Myocyte (in vitro differentiated cells): ENCODE results near the gene EPB41. TPM values are rescaled to one million over a fixed set of nuclear protein-coding genes. Genes with fewer than 3 reads are reported as not detected.
"Not testable (repeated sequence)": the region's sequence is repeated elsewhere in the genome, so short reads cannot be mapped to it uniquely, and the experiment has no call there.

Source experiments
- DNase-seq: peaks from one replicate; pipeline ENCODE4 v3.0.0-alpha.2; 2012; ENCODE audit warnings: low read depth
- total RNA-seq: library from RNA; depleted of rRNA; stranded (reverse); fragments of >200 nt; gene quantifications from 2 replicates; pipeline ENCODE4 v1.2.3, GENCODE V29; 2014

Gene EPB41
- total RNA-seq, 1 donor from 2014 or later, result 0.32 TPM

DNA sequence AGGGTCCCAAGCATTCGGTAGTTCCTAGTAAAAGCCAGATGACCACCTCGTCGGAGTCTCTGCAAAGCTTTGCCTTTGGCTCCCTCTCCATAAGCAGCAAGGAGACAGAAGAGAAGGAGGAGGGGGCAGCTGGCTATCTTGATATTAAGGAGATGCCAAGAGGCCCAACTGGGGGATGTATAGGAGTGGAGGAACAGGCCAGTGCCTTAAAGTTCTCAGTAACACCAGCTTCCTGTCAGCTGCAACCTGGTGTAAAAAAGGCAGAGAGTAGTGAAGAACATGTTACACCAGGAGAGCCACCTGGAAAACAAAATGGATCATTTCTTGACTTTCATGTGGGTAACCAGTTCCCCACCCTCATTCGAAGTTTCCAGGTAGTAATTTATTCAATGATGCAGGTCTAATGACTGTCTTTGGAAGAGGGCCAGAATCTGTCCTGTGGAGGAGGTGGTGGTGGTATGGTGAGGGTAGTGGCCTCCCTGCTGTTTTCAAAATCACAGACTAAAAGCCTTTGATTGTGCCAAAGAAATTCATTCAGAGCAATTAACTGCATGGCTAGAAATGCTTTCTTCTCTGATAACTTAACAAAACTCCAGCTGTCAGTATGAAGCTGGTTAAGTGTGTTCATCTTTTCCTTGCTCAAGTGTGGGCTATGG lies 182.0 kb downstream of the EPB41 start:
- no peak for DNase-seq

DNA sequence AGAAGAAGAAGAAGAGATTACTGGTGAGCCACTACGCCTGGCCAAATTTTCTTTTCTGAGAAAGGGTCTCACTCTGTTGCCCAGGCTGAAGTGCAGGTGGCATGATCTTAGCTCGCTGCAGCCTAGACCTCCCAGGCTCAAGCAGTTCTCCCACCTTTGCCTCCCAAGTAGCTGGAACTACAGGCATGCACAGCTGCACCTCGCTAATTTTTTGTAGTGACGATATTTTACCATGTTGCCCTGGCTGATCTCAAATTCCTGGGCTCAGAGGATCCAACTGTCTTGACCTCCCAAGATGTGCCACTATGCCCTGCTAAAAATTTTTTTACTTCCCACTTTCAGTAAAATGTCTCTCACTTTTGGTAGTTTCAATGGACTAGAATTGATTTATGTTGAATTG lies 184.9 kb downstream of the EPB41 start:
- DNase-seq, result no peak

DNA sequence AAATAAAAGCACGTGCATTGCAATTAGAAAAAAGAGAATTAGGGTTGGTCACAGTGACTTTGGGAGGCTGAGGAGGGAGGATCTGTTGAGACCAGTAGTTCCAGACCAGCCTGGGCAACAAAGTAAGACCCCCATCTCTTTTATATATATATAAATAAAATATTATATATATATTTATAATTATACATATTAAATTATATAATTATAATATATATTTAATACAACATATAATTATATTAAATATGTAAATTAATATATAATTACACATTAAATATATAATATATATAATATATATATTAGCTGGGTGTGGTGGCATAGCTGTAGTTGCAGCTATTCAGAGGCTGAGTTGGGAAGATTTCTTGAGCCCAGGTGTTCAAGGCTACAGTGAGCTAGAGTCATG lies 186.1 kb downstream of the EPB41 start:
- no peak for DNase-seq

DNA sequence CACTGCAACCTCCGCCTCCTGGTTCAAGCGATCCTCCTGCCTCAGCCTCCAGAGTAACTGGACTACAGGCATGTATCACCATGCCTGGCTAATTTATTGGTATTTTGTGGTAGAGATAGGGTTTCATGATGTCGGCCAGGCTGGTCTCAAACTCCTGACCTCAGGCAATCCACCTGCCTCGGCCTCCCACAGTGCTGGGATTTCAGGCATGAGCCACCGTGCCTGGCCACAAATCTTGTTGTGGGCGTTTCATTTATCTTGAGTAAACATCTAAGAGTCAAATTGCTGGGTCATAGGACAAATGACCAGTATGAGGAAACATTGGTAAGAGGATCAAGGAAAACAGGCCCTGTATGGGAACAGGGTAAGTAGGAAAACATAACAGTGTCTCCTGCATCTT lies 191.5 kb downstream of the EPB41 start:
- peak; percentile 18 for DNase-seq

DNA sequence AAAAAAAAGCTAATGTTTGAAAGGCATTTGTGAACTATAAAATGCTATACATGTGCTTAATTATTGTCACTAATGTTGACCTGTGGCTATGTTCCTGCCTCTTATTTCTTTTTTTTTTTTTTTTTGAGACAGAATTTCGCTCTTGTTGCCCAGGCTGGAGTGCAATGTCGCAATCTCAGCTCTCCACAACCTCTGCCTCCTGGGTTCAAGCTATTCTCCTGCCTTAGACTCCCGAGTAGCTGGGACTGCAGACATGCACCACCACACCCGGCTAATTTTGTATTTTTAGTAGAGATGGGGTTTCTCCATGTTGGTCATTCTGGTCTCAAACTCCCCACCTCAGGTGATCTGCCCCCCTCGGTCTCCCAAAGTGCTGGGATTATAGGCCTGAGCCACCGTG lies 193.7 kb downstream of the EPB41 start:
- not testable (repeated sequence) for DNase-seq

DNA sequence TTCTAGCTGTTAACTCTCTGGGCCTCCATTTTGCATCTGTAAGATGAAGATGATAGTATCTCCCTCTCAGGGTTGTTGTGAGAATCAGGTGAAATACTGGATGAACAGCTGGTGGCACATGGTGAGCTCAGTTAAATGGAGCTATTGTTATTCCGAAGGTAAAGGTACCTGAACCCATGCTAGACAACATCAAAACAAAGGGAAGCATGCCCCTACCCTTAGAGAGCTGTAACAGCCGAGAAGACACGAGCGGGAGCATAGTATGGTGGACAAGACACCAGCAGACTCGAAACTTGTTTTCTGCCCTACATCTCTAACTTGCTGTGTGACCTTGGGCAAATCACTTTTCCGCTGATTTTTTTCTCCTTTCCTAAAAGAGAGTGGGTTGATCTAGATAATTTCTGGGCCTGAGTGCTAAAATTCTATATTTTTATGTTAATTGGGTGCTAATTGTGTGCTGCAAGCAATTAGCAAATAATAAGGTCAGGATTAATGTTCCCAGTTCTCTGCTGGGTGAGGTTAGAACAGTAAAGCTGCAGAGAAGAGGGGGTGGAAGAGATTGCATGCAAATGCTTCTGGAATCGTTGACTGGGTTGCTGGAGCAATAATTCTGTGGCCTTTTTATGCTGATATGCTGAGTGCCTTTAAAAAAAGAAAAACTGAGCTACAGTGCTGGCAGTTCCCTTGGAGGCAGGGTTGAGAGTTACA lies 198.5 kb downstream of the EPB41 start:
- DNase-seq, result no peak

DNA sequence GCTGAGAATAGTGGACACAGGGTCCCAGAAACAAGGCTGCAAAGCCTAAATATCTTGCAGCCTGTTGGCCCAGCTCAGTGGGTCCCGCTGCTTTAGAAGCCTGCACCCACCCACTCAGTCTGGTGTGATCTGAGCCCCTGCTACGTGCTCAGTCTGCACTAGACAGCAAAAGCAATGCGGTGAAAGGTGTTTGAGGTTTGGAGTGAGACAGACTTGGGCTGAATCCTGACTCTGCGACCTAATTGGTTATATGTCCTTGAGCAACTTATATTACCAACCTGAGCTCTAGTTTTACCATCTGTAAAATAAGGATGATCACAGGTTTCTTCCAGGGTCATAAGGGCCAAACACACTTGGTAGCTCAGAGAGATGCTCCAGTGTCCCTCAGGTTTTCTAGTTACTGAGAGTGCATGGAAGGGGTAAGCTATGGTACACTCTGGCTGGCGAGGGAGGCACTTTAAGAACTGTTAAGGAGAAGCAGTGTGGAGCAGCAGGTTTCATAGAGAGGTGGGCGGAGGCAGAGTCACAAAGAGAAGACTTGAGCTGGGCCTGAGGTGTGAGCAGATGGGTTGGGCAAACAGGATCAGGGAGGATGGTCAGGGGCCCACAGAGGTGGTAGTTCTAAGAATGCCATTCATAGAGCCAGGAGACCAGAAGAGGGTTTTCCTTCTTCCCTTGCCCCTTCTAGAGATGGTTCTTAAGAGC lies 199.2 kb downstream of the EPB41 start:
- DNase-seq, result no peak

DNA sequence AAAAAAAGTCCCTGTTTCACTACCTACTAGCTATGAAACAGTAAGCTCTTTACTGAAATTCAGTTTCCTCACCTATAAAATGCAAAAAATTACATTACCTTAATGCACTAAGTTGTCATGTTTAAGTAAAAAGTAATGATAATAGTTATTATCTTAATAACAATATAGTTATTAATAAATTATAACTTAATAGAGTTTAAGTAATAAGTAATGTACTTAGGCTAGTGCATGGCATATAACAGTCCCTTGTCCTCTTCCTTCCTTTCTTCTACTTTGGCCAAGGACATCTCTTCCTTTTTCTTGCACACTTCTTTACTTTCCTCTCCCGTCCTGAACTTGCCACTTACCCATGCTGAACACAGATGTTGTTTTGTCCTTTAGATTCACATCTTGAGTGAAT lies 200.3 kb downstream of the EPB41 start:
- no peak for DNase-seq

DNA sequence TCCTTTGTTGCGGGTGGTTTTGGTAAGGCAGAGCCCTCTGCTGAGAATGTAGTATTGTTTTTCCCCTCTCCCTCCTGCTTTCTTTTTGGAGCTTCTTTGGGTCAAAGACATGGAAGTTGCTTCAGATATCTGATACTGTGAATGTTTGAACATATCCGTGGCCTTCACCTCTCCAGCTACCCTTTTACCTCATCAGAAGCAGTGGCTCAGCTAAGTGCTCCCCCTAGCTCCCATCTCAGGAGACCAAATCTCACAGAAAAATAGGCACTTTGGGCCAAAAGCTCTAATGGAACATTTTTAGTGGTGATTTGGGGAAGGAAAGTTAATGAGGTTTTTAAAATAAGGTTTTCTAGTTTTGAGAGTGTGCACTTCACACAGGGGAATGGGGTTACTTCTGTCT lies 203.0 kb downstream of the EPB41 start:
- no peak for DNase-seq

DNA sequence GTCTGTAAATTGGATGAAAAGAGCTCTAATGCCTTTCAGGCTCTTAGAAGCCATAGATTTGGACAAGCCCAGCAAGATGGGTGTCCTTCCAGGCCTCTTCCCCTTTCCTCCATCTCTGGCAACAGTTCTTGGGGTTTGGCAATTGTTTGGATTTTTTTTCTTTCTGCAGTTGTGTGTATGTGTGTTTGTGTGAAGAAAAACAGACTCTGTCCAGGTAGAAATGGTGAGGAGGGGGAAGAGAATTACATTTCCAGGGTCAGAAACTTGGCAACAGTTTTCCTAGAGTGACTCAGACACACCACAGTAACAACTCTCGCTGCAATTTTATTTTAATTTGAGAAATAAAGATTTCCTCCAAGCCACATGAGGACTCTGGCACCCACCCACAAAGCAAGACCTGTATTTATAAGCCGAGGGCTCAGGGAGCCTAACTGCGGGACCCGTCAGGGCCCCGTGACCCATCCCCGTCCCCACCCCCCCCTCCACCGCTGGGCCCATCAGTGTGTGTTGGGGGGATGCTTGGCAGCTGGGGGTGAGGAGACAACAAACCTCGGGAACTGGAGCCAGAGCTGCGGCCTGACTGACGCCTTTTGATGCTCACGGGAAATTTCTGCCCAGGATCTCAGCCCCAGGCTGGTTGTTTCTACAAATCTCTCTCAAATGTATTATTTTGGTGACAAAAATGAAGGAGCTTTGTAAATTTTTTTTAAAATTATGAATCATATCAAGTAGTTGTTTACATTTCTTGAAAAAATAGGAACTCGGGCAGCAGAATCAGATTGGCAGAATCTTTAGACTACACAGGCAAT lies 205.0 kb downstream of the EPB41 start:
- no peak for DNase-seq

DNA sequence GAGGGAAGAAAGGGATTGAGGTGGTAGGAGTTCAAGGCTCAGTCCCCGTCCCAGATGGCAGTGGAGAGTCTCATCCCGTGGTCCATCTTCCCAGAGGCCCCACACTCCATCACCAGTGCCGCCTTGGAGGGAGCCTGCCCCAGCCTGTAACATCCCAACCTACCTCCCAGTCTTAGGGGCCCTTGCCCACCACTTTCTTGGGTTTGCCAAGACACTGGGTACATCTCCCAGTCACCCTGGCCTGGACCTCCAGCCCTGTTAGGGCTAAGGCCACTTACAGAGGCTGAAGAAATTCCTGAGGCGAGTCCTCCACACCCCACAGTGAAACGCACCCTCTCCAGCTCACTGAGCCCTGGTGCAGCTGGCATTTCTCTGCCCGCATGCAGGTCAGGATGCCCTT lies 206.0 kb downstream of the EPB41 start:
- peak; percentile 27 for DNase-seq

DNA sequence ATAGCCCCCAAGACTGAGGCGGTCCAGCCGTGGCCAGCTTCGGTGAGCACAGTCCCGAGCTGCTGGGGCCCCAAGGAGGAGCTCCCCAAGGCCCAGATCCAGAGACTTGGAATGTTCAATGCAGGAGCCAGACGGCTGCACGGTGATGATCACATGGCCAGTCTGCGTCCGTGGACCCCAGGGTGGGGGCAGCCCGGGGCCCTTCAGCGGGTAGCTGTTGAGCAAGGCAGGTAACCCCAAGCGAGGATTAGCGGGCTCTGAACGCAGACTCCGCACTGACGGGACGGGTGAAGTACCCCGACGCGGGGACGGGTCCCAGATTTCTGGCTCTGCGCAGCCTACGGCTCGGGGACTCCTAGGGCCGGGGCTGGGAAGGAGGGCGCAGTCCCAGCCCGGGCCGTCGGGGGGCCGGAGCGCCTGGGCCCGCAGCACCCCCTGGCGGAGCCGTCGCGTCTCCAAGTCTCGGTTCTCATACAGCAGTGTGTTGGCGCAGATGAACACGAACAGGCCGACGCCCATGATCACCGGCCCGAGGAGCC lies 206.6 kb downstream of the EPB41 start:
- DNase-seq, result no peak

DNA sequence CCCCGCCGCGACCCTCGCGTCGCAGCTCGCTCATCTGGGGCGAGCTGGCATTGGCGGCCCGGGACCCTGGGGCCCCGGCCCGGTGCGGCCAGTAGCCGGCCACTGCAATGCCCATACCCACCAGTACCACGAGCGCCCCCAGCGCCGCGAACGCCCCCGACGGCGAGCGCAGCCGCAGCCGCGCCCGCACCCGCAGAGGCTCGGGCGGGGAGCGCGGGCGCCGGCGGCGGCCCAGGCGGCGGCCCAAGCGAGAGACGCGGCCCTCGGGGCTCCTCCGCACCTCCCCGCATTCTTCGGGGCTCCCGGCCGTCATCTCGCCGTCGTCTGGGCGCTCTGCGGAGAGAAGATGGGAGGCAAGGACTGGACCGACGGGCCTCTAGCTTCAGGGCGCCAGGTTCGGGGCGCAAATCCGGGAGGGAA lies 207.2 kb downstream of the EPB41 start:
- DNase-seq, result no peak

DNA sequence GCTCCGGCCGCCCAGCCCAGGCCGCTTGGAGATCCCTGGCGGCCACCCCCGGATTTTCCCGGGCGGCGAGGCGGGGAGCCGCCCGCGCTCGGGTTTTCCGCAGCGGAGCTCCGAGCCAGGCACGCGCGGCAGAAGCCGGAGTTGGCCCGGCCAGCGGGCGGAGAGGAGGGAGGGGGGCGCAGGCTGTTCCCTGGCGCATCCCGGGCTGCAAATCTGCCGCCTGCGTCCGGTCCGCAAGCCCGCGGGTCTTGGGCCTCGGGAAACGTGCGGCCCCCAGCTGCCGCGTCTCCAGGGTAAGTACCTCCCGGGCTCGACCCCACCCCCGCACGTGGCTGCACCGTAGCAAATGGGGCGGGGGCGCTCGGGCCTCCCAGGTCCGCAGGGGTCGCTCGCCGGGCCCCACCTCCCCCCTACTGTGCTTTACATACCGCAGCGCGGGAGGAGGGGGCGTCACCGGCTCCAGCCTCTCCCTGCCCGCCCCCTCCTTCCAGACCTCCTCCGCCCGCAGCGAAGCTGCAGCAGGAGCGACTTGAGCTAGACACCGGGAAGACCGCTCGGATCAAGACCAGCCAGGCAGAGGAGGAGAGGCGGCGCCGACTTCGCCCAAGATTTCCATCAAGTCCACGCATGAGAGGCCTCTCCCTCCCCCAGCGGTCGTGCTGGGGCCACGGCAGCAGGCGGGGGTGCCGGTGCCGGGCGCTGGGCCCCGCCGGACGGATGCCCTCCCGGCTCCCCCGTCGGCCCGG lies 207.7 kb downstream of the EPB41 start:
- DNase-seq, result no peak

DNA sequence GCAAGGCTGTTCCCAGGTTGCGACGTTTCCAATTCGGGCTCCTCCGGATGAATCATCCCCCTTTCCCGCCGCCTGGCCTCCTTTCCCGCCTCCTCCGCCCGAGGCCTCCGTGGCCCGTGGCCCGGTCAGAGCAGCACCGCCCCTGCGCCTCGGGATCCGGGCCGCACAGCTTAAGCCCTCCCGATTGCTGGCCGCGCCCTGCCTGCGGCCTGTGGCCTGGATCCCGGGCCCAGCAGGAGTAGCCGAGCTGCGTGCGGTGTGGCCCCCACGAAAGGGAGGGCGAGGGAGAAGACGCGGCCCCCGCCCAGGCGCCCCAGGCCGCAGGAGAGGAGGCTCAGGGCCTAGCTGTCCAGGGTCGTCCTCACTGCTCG lies 208.3 kb downstream of the EPB41 start:
- DNase-seq, result no peak

DNA sequence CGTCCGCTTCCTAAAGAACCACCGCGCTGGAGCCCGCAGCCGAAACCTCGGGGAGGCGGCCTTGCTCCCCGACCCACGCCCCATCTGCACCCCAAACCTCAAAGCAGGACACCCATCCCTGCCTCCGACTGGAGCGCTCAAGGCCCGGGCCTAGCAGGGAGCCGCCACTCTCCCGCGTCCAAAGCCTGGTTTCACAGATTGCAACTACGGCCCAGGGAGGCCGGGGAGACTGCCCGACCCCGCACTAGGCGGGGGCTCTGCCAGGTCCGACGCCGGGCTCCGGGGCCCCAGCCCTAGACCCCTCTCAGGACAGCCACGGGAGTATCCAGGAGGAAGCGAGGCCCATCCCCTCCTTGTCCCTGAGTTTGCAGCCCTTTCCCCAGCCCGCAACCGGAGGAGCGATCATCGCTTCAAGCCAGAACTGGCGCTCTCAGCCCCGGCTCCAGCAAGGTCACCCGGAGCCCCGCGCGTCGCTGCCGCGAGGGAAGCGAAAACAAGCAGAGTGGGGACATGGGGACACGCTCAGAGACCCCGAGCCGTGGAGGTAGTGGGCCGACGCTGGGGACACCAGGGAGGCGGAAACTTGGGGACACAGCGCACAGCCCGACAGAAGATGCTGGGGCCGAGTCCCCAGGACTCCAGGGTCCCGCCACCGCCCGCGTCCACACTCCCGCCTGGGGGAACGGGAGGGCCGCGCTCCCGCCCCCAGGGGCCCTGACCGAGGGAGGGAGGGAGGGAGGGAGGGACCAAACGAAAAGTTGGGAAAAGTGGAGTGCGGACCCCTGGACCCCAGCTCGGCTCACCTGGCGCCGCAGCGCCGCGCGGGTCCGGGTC lies 208.9 kb downstream of the EPB41 start:
- no peak for DNase-seq

DNA sequence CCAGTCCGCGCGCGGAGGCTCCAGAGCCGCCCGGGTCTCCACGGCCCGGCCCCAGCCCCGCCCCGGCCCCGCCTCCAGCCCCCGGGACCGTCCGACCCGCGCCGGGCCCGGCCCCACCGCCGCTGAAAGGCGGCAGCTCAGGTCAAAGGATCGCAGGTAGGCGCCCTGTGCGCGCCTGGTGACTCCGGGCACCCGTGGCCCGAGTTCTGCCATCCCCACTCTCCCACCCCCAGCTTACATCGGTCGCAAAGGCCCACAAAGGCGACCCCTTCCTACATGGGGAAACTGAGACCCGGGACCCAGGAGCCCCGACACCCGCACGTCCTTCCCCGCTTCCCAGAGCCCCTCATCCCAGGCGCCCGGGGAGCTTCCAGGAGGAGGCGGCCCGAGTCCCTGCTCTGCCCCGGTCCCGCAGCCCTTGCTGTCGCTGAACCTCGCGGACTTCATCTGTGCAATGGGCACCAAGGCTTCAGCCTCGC lies 209.6 kb downstream of the EPB41 start, which contains the start of gene TMEM200B:
TMEM200B (minus strand) TSS at position 17 of the 479 bp plus-strand sequence. CDS start 2,075 bp downstream, outside the sequence.
- no peak for DNase-seq

DNA sequence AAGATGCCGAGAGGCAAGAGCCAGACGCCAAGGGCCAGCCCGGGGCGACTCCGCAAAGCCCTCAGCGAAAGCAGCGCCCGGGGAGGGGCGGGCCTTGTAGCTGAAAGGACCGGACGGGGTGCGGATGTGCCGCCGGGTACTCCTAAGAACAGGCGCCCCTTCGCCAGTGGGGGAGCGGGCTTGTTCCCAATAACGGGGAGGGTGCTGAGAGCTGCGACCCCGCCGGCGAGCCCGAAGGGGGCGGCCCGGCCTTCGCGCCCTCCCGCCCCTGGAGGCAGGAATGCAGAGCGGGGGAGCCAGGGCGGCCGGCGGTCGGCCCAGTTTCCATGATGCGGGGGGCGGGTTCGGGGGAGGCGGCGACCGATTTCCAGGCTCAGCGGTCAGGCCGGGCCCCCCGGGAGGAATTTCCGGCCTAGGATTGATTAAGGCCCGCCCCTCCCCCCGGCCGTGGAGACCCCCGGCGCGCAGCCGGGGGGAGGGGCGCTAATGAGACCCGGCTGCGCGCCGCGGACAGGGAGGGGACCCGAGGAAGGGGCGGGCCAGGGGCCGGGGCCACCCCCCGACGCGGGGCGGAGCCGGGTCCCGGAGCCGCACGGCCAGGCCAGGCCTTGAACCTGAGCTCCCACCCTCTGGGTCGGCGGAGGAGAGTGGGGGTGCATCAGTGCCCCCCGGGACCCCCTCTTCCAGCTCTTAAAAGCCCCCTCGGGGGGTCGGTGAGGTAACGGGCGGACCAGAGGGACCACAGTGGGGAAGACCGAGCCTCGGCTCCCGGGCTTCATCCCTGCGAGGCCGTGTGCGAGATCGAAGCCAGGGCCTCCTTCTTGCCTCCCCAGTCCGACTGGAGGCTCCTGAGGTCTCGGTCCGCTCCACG lies 210.2 kb downstream of the EPB41 start:
- DNase-seq, result peak; percentile 47
